PC-3 (cell line): ENCODE measurements around the gene RCE1. TPM values are rescaled to one million over a fixed set of nuclear protein-coding genes. Genes with fewer than 3 reads are reported as not detected.

Experiments used
- ATAC-seq: fragments of 200-7000 bp; cut with Tn5 transposase; 2 replicates; pipeline ENCODE4 v1.9.1; 2020; ENCODE audit warnings: mild to moderate bottlenecking, moderate library complexity
- BruUV-seq: library from RNA; stranded (reverse); fragments of 400-500 nt; replicated peaks from 2 replicates; lab custom pipeline; 2021; lab: Mats Ljungman, UMichigan
- CTCF ChIA-PET: fragments of 300-600 bp; sonication (Branson Sonifier 250); formaldehyde crosslinking; loops from one replicate; lab custom pipeline; 2022; ENCODE audit warnings: antibody characterized with exemption; lab: Charles Lee
- POLR2A ChIA-PET: fragments of 300-600 bp; sonication (Branson Sonifier 250); formaldehyde crosslinking; loops from one replicate; lab custom pipeline; 2022; ENCODE audit warnings: antibody characterized with exemption; ENCODE audit not compliant: unreplicated experiment; lab: Charles Lee
- DNase-seq: peaks from one replicate; pipeline ENCODE4 v3.0.0-alpha.2; 2015
- H2AFZ ChIP-seq: fragments of 300-600 bp; sonication (generic); 2 replicates; pipeline ENCODE4 v1.6.0; 2016; ENCODE audit warnings: antibody characterized with exemption, low read length
- H3F3A ChIP-seq: fragments of 300-600 bp; sonication (generic); one replicate; pipeline ENCODE4 v1.6.0; 2017; ENCODE audit warnings: antibody characterized with exemption, low read length, control low read depth, mild to moderate bottlenecking; ENCODE audit not compliant: unreplicated experiment
- H3K27ac ChIP-seq: fragments of 300-600 bp; sonication (generic); 2 replicates; pipeline ENCODE4 v1.5.1; 2016; ENCODE audit warnings: mild to moderate bottlenecking, low read length
- H3K27me3 ChIP-seq: fragments of 300-600 bp; sonication (generic); 2 replicates; pipeline ENCODE4 v1.6.1; 2016; ENCODE audit warnings: low read length, mixed read lengths
- H3K36me3 ChIP-seq: fragments of 300-600 bp; sonication (generic); 2 replicates; pipeline ENCODE4 v1.6.1; 2016; ENCODE audit warnings: low read depth, mixed run types, low read length, mixed read lengths
- H3K4me1 ChIP-seq: fragments of 300-600 bp; sonication (generic); 2 replicates; pipeline ENCODE4 v1.5.1; 2016; ENCODE audit warnings: low read length; ENCODE audit not compliant: insufficient read depth
- H3K4me2 ChIP-seq: fragments of 300-600 bp; sonication (generic); 2 replicates; pipeline ENCODE4 v1.6.0; 2016; ENCODE audit warnings: low read length
- H3K4me3 ChIP-seq: fragments of 300-600 bp; sonication (generic); 2 replicates; pipeline ENCODE4 v1.5.1; 2016; ENCODE audit warnings: mild to moderate bottlenecking, low read length, mixed read lengths
- H3K79me2 ChIP-seq: fragments of 300-600 bp; sonication (generic); 2 replicates; pipeline ENCODE4 v1.6.1; 2017; ENCODE audit warnings: low read length, mixed read lengths
- H3K9ac ChIP-seq: fragments of 300-600 bp; sonication (generic); 2 replicates; pipeline ENCODE4 v1.6.0; 2016; ENCODE audit warnings: mild to moderate bottlenecking, low read length
- H3K9me2 ChIP-seq: fragments of 300-600 bp; sonication (generic); replicated peaks from 2 replicates; pipeline ENCODE4 v1.6.1; 2016; ENCODE audit warnings: mixed run types, low read length, mixed read lengths
- H3K9me3 ChIP-seq: fragments of 300-600 bp; sonication (generic); 2 replicates; pipeline ENCODE4 v1.6.1; 2016; ENCODE audit warnings: low read length, mixed read lengths
- H4K20me1 ChIP-seq: fragments of 300-600 bp; sonication (generic); 2 replicates; pipeline ENCODE4 v1.6.1; 2016; ENCODE audit warnings: low read length, mixed read lengths
- EZH2 ChIP-seq: fragments of 300-600 bp; sonication (generic); IDR thresholded peaks from one replicate; pipeline ENCODE4 v1.6.1; 2017; ENCODE audit warnings: antibody characterized with exemption, mild to moderate bottlenecking, low read length; ENCODE audit not compliant: unreplicated experiment
- EZH2phosphoT487 ChIP-seq: fragments of 300-600 bp; sonication (generic); IDR thresholded peaks from 2 replicates; pipeline ENCODE4 v1.6.1; 2018; ENCODE audit warnings: mild to moderate bottlenecking, antibody characterized with exemption, low read length, borderline replicate concordance
- intact Hi-C: fragments of 100-400 bp; cut with micrococcal nuclease; formaldehyde crosslinking; loops from 2 replicates; pipeline ENCODE4 v1.9.0; 2023
- total RNA-seq: library from RNA; depleted of rRNA; stranded (reverse); fragments of >200 nt; gene quantifications from 2 replicates; pipeline ENCODE4 v1.2.3, GENCODE V29; 2014
- TF ChIP-seq, protein P1 (sequence below): fragments of 300-600 bp; sonication (generic); conservative IDR thresholded peaks from 2 replicates; pipeline ENCODE4 v1.5.1; 2017; ENCODE audit warnings: antibody characterized with exemption, low read depth, mild to moderate bottlenecking, low read length

Gene RCE1
- total RNA-seq, 1 experiment from 2014 or later: 70.4 TPM

DNA sequence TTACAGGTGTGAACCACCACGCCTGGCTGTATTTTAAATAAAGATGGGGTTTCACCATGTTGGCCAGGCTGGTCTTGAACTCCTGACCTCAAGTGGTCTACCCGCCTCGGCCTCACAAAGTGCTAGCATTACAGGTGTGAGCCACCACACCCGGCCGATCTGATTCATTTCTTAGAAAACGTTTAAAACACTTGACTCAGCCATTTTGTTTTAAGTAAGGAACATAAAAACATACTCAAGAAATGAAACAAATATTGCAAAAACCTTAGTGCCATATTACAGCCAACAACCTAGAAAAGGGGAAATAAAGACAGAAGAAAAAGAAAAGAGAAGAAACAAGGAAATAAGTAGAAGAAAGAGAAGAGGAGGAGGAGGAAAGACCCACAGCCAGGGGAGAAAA lies 31.0 kb downstream of the RCE1 start:
- H3K4me3 ChIP-seq: no peak overlapping the region
- DNase-seq (no peak), ATAC-seq (no peak)
- no peaks in the 10 kb centered on the region for H3K9me3 ChIP-seq
- no peaks in the 10 kb centered on the region for H3K36me3 ChIP-seq
- H3K4me2 ChIP-seq: no peak overlapping the region
- H3K27ac ChIP-seq: no peak overlapping the region
- no peaks in the 10 kb centered on the region for H4K20me1 ChIP-seq
- ChIA-PET CTCF (no interaction called here), POLR2A (no interaction called here)
- intact Hi-C loops: no loop called here
- H2AFZ ChIP-seq: no peak overlapping the region
- no peaks in the 10 kb centered on the region for H3F3A ChIP-seq
- H3K4me1 ChIP-seq: peaks cover 2% of the 10 kb centered on the region; the same call in 1 of the 2 replicates
- no peaks in the 10 kb centered on the region for H3K27me3 ChIP-seq
- H3K79me2 ChIP-seq: no peaks in the 10 kb centered on the region
- H3K9ac ChIP-seq: no peak overlapping the region
- no peak for TF ChIP-seq EZH2phosphoT487
- TF ChIP-seq, protein P1, sequence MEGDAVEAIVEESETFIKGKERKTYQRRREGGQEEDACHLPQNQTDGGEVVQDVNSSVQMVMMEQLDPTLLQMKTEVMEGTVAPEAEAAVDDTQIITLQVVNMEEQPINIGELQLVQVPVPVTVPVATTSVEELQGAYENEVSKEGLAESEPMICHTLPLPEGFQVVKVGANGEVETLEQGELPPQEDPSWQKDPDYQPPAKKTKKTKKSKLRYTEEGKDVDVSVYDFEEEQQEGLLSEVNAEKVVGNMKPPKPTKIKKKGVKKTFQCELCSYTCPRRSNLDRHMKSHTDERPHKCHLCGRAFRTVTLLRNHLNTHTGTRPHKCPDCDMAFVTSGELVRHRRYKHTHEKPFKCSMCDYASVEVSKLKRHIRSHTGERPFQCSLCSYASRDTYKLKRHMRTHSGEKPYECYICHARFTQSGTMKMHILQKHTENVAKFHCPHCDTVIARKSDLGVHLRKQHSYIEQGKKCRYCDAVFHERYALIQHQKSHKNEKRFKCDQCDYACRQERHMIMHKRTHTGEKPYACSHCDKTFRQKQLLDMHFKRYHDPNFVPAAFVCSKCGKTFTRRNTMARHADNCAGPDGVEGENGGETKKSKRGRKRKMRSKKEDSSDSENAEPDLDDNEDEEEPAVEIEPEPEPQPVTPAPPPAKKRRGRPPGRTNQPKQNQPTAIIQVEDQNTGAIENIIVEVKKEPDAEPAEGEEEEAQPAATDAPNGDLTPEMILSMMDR: no peak
- no peak for TF ChIP-seq EZH2
- no TSS peak for BruUV-seq
- no peaks in the 10 kb centered on the region for H3K9me2 ChIP-seq

DNA sequence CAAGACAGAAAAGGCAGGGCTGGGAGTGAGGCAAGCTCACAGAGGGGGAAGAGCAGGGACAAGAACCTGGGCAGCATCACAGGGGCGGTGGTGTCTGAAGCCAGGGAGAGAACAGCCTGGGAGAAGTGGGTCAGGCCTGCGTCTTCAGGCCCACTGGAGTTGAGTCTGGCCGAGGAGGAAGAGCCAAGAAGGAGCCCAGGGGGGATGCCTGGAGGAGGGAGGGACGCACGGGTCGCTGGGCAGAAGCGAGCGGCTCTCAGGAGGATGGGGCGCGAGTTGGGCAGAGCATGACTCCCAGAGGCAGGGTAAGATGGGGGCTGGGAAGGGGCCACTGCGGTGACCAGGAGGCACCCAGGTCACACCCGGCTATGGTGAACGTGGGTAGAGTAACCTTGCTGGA lies 32.1 kb downstream of the RCE1 start:
- ATAC-seq (no peak), DNase-seq (no peak)
- no peak overlapping the region for H3K4me2 ChIP-seq
- ChIA-PET POLR2A (no interaction called here), CTCF (no interaction called here)
- H4K20me1 ChIP-seq: no peaks in the 10 kb centered on the region
- H3K4me3 ChIP-seq: no peak overlapping the region
- peaks cover 5% of the 10 kb centered on the region for H3K4me1 ChIP-seq
- H3K27ac ChIP-seq: no peak overlapping the region
- no peaks in the 10 kb centered on the region for H3K79me2 ChIP-seq
- BruUV-seq: no TSS peak
- no peaks in the 10 kb centered on the region for H3K27me3 ChIP-seq
- TF ChIP-seq EZH2phosphoT487: no peak
- TF ChIP-seq, protein P1: no peak
- H3K9me3 ChIP-seq: no peaks in the 10 kb centered on the region
- no peaks in the 10 kb centered on the region for H3K9me2 ChIP-seq
- no peaks in the 10 kb centered on the region for H3K36me3 ChIP-seq
- no peaks in the 10 kb centered on the region for H3F3A ChIP-seq
- no peak overlapping the region for H3K9ac ChIP-seq
- no peak overlapping the region for H2AFZ ChIP-seq
- intact Hi-C loops: no loop called here

DNA sequence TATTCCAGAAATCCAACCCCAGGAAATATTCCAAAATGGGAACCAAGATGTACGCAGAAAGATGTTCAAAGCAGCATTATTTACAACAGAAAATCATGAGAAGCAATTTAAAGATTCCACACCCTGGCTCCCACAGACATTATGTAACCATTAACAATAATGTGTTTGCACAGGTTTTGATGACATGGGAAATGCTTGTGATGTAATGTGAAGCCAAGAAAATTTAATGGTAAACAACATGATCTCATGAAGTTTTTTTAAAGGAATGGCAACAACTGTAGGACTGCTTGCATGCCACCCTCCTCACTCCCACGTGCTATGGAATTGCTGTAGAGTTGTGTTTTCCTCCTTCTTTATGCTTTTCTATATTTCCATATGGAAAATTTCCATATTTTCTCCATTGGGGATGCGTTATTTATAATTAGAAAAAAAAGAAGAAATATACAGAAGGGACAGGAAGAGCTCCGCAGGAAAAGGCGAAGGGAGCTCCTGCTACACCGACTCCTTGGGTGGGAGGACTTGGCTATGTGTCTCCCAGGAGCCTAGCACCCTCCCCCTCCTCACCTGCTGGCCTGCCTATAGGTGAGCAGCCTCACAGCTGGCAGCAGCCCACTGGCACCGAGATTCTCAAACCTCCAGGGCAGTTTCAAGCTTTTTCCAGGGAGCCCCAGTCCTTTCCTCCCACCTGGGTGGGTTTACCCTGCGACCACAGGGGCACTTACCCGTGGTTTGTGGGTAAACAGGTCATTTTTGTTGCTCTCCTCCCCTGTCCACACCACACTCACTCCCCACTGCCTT lies 34.5 kb downstream of the RCE1 start:
- no peaks in the 10 kb centered on the region for H3K9me3 ChIP-seq
- ChIA-PET CTCF (no interaction called here), POLR2A (interaction anchor here (0.7 kb wide), 1 partner anchor 176 kb away, joined by 5 read pairs; no protein-coding TSS in a partner anchor)
- H3K4me1 ChIP-seq: peaks cover 22% of the 10 kb centered on the region
- H2AFZ ChIP-seq: no peak overlapping the region
- no peak for ATAC-seq
- peaks cover 6% of the 10 kb centered on the region; the same call in 1 of the 2 replicates for H3K79me2 ChIP-seq
- no peak overlapping the region for H3K4me2 ChIP-seq
- H3K36me3 ChIP-seq: no peaks in the 10 kb centered on the region
- H3K9me2 ChIP-seq: no peaks in the 10 kb centered on the region
- TF ChIP-seq, protein P1: no peak
- no peak for TF ChIP-seq EZH2
- no peak for TF ChIP-seq EZH2phosphoT487
- DNase-seq: no peak
- intact Hi-C loops: no loop called here
- H3F3A ChIP-seq: no peaks in the 10 kb centered on the region
- no peak overlapping the region for H3K9ac ChIP-seq
- no peaks in the 10 kb centered on the region for H4K20me1 ChIP-seq
- no peaks in the 10 kb centered on the region for H3K27me3 ChIP-seq
- no peak overlapping the region for H3K4me3 ChIP-seq
- no TSS peak for BruUV-seq
- H3K27ac ChIP-seq: no peak overlapping the region
